Kidney (tissue), 14 donors: ENCODE data around the gene SPATS1. TPM values are rescaled to one million over a fixed set of nuclear protein-coding genes. Genes with fewer than 3 reads are reported as not detected.

Experiments used
- DNase-seq, 5 donors: peaks; one replicate each; pipeline ENCODE4 v3.0.0-alpha.2; 2013 to 2020
- FAIRE-seq: peaks from 2 replicates; lab custom pipeline; 2012; peaks lifted over from hg19 to GRCh38; lab: Jason Lieb, UNC
- H3K27ac ChIP-seq, 2 donors: one replicate each; pipeline ENCODE4 v1.7.0; 2013; ENCODE audit warnings: low read depth in 2 of 2, low read length in 2 of 2, inconsistent platforms in 1 of 2
- H3K27me3 ChIP-seq: one replicate; pipeline ENCODE4 v1.7.1; 2013; ENCODE audit warnings: low read length, inconsistent platforms; ENCODE audit not compliant: control insufficient read depth, insufficient read depth
- H3K36me3 ChIP-seq, 3 donors: one replicate each; pipeline versions ENCODE4 v1.7.0 to v1.7.1; 2013; ENCODE audit warnings: low read length in 3 of 3, control low read depth in 1 of 3, inconsistent platforms in 1 of 3; ENCODE audit not compliant: insufficient read depth in 3 of 3, control insufficient read depth in 2 of 3
- H3K4me1 ChIP-seq, 3 donors: one replicate each; pipeline versions ENCODE4 v1.7.0 to v1.7.1; 2013; ENCODE audit warnings: low read length in 3 of 3, inconsistent platforms in 1 of 3, low read depth in 1 of 3; ENCODE audit not compliant: control insufficient read depth in 2 of 3, insufficient read depth in 2 of 3
- H3K4me3 ChIP-seq, 3 donors: one replicate each; pipeline versions ENCODE4 v1.7.0 to v1.8.1; 2013; ENCODE audit warnings: low read length in 3 of 3, control low read depth in 1 of 3, inconsistent platforms in 1 of 3
- H3K9ac ChIP-seq, 3 donors: one replicate each; pipeline versions ENCODE4 v1.7.0 to v1.7.1; 2013; ENCODE audit warnings: low read length in 3 of 3, control low read depth in 1 of 3, inconsistent platforms in 1 of 3
- H3K9me3 ChIP-seq, 3 donors: one replicate each; pipeline versions ENCODE4 v1.7.0 to v1.7.1; 2013; ENCODE audit warnings: low read length in 3 of 3, control low read depth in 1 of 3, inconsistent platforms in 1 of 3; ENCODE audit not compliant: control insufficient read depth in 2 of 3, insufficient read depth in 1 of 3
- CTCF ChIP-seq: IDR thresholded peaks from 3 replicates; pipeline ENCODE4 v1.5.1; 2012; ENCODE audit warnings: mild to moderate bottlenecking, moderate library complexity, borderline replicate concordance; ENCODE audit not compliant: insufficient read depth; ENCODE audit errors: extremely low read depth
- intact Hi-C: fragments of 100-400 bp; cut with DNase I; formaldehyde crosslinking; loops from one replicate; pipeline ENCODE4 v1.11.1; 2022
- polyA plus RNA-seq: library from polyadenylated mRNA; stranded (reverse); fragments of 350-450 nt; fragmentation: Illumina TruSeq; extraction: RNeasy Lipid Tissue Mini Kit (QIAGEN cat#74804); gene quantifications from one replicate; pipeline ENCODE4 v1.2.3, GENCODE V29; 2014; ENCODE audit warnings: low read depth, low replicate concordance; ENCODE audit not compliant: insufficient read depth
- total RNA-seq: library from RNA; stranded (reverse); fragmentation: NEBNext Ultra II Directional; extraction: Animal tissue kit (Norgen Biotek cat#: 25700); gene quantifications from one replicate; pipeline ENCODE4 v1.2.1, GENCODE V29; 2021
- donor health status: control.
- donor health status: control.
- donor health status: control.
- donor health status: control.
- donor health status: control.
- donor health status: DM: yes; HTN: yes; CAD: no.
- donor health status: Normal renal cell carcinoma (clear cell type).

The SPATS1 gene
- total and polyA plus RNA-seq, 2 donors from 2014 or later, result not detected

- Histone ChIP-seq H3K36me3 (peaks cover 0 to 33% (median 13%) of the 10 kb centered on the region in 3 donors), H3K4me3 (no peak overlapping the region), H3K27me3 (peaks cover 3% of the 10 kb centered on the region), H3K27ac (no peak overlapping the region), H3K9me3 (no peaks in the 10 kb centered on the region), H3K4me1 (peaks cover 0 to 3% (median 0%) of the 10 kb centered on the region in 3 donors), H3K9ac (no peak overlapping the region)
- no peak for TF ChIP-seq CTCF
- peak in 1 of 5 donors; percentile 37 for DNase-seq
- intact Hi-C loops, result no loop called here
- FAIRE-seq, result no peak
These were observed 39.6 kb upstream of the SPATS1 start for GRCh38 chr6:44302856-44303255.

GRCh38 chr6:44303842-44304241, 38.6 kb upstream of the SPATS1 start:
- Histone ChIP-seq H3K4me3 (no peak overlapping the region), H3K27me3 (no peaks in the 10 kb centered on the region), H3K9ac (no peak overlapping the region), H3K4me1 (no peaks in the 10 kb centered on the region), H3K9me3 (no peaks in the 10 kb centered on the region), H3K36me3 (peaks cover 0 to 36% (median 13%) of the 10 kb centered on the region in 3 donors), H3K27ac (no peak overlapping the region)
- peak in 1 of 5 donors; percentile 32 for DNase-seq
- FAIRE-seq, result no peak
- intact Hi-C loops, result no loop called here
- no peak for TF ChIP-seq CTCF

GRCh38 chr6:44304282-44305199, 37.9 kb upstream of the SPATS1 start:
- peak; percentile 59 for TF ChIP-seq CTCF
- Histone ChIP-seq H3K9me3 (no peaks in the 10 kb centered on the region), H3K27me3 (no peaks in the 10 kb centered on the region), H3K27ac (no peak overlapping the region), H3K9ac (no peak overlapping the region), H3K36me3 (peaks cover 0 to 43% (median 17%) of the 10 kb centered on the region in 3 donors), H3K4me3 (no peak overlapping the region), H3K4me1 (no peaks in the 10 kb centered on the region)
- peak in 3 of 5 donors; percentile 34 to 73 (median 57) for DNase-seq
- intact Hi-C loops, result no loop called here
- no peak for FAIRE-seq
